GM19193 (cell line): ENCODE measurements around the gene BCKDK.

ENCODE experiments used
- POLR2A ChIP-seq: IDR thresholded peaks from 4 replicates; pipeline ENCODE4 v1.6.1; 2011; ENCODE audit not compliant: insufficient read depth, insufficient read length; ENCODE audit errors: extremely low read depth

Gene BCKDK

DNA sequence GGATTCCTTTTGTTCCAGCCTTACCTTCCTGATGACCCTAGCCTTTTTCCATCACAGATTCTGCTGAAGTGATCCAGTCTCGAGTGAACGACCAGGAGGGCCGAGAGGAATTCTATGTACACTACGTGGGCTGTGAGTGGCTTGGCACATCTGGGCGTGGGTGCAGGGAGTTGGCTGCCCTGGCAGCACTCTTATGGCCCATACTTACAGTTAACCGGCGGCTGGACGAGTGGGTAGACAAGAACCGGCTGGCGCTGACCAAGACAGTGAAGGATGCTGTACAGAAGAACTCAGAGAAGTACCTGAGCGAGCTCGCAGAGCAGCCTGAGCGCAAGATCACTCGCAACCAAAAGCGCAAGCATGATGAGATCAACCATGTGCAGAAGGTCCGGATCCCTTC lies 11.9 kb downstream of the BCKDK start:
- TF ChIP-seq POLR2A: no peak

DNA sequence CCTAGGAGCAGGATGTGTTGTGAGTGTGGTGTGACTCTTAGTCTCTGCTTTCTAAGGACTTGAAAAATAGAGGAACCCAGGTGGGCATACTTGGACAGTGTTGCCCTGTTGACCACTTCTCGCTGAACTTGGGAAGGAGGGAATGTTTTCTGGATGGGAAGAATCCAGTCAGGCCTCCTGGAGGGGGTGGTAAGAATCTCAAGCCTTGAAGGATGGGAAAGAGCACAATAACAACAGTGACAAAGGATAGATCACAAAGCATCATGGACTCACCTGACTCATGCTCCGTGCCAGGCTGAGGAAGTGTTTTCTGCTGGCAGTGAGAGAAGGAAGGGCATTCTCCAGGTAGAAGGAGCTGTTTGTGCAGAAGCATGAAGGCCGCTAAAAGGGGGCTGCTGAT lies 17.7 kb downstream of the BCKDK start:
- TF ChIP-seq POLR2A: no peak

GRCh38 chr16:31127182-31127581 lies 19.0 kb downstream of the BCKDK start:
- no peak for TF ChIP-seq POLR2A

- no peak for TF ChIP-seq POLR2A
Observed at GRCh38 chr16:31128711-31129567, 20.8 kb downstream of the BCKDK start.

DNA sequence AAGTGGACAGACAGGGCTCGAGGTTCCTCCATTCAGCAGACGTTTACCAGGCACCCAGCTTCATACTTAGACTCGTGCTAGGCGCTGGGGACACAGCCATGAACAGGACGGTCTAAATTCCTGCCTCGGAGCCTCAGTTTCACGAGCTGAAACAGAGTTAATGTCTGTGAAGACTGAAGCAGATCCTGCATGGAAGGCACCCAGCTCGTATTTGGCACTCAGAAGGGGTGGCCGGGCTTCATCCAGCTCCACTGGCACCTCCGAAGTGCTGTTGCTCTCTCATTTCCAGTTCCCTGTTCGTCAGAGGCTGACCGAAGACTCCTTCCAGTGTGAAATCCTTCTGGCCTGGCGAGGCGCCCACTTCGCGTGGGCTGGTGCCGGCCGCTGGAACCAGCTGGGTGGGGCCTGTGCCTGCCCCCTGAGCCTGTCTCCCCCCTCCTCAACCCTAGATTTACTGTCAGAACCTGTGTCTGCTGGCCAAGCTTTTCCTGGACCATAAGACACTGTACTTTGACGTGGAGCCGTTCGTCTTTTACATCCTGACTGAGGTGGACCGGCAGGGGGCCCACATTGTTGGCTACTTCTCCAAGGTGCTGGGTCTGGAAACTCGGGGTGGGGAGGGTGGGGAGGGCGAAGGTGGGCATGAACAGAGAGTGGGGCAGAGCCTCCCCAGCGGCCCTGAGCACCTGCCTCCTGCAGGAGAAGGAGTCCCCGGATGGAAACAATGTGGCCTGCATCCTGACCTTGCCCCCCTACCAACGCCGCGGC lies 21.6 kb downstream of the BCKDK start:
- TF ChIP-seq POLR2A: no peak

- no peak for TF ChIP-seq POLR2A
Observed at GRCh38 chr16:31130336-31130891, 22.2 kb downstream of the BCKDK start.

GRCh38 chr16:31130899-31131298 lies 22.7 kb downstream of the BCKDK start:
- TF ChIP-seq POLR2A: no peak

DNA sequence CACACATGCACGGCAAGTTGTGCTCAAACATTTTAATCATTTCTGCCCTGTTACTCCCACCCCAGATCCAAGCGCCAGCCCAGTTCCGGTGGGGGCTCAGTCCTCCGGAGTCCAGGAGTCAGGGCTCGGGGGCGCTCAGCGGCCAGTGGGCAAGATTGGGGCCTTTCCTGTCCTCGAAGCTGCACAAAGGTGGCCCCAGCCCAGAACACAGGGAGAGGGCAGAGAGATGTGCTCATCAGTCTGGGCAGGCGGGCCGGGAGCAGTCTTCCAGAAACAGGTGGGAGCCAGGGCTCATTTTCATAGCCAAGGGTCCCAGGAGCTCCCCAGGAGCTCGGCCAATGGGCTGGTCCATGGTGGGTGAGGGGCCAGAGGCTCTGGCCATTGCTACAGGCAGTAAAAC lies 23.2 kb downstream of the BCKDK start:
- TF ChIP-seq POLR2A: no peak

DNA sequence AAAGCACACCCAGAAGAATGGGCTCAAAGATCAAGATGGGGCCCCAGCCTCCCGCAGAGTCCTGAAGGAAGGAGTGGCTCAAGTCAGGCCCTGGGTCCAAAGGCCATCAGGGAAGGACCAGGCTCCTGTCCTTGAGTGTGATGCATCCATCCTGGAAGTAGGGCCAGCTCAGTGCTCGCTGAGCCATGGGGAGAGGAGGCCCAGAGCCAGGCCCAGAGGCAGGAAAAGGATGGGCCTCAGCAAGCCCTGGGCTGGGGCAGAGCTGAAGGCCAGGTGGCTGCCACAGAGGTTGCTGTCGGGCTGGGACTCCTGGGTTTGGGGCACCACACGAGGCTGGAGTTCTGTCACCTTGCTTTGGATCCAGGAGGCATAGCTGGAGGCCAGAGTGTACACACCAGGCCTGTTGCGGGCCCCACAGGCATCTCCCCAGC lies 23.7 kb downstream of the BCKDK start:
- TF ChIP-seq POLR2A: no peak

- TF ChIP-seq POLR2A: no peak
Observed at GRCh38 chr16:31132303-31132979, 24.3 kb downstream of the BCKDK start.

DNA sequence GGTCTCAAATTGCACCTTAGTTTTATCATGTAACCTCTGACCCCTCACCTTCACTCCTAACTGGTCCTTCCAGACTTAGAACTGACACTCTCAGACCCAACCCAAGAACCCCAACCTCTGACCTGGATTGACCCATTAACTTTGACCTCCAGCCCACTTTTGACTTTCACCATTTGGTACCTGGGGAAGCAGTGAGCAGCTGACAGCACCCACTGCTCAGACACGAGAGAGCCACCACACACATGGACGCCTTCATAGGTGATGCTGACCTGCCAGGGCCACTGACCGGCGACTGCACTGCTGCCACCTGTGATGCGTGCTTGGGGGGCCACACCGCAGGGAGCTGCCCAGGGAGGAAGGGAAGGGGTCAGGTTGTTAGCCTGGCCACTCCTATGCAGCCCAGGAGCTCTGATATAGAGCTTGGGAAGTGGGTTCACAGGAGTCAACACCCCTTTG lies 24.9 kb downstream of the BCKDK start:
- TF ChIP-seq POLR2A: no peak

DNA sequence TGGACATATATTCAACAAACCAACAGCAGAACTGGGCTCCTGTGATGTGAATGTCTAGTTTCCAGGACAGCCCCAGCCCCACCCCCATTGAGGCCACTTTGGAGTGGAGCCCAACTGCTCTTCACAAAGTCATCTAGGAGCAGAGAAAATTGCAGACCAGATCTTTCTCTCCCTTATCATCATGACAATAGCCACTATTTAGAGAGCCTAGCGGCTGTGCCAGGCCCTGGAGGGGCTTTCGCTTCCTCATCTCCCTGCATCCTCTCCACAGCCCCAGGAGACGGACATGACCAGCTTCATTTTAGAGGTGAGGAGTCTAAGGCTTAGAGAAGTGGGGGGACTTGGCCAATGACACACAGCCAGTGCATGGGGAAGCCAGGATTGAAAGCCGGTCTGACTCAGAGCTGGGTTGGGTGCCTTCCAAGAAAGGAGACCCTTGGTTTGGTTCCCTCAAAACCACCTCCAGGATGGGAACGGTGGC lies 25.9 kb downstream of the BCKDK start:
- no peak for TF ChIP-seq POLR2A

GRCh38 chr16:31134625-31135534 lies 26.7 kb downstream of the BCKDK start:
- no peak for TF ChIP-seq POLR2A
